ENCODE results near the gene OR8B12. TPM values are rescaled to one million over a fixed set of nuclear protein-coding genes. Genes with fewer than 3 reads are reported as not detected.

The OR8B12 gene
- total RNA-seq, 2 experiments from 2014 or later = not detected

GRCh38 chr11:124569697-124570096 is 26.2 kb upstream of the OR8B12 start, which contains the start of gene OR8A1:
Gene OR8A1, plus strand, starts transcription at chr11:124569997. Its CDS starts 123 bp downstream, at chr11:124570120.
- ChIA-PET POLR2A (no interaction called here), CTCF (interaction anchor here (1.5 kb wide), 1 partner anchor 554 kb away, joined by 3 read pairs; no protein-coding TSS in a partner anchor)
- no peak for DNase-seq
- H3K27ac Mint-ChIP-seq = no peak within 1 kb of the TSS
- ATAC-seq = no peak
- no peaks in the 10 kb centered on the region for H3K36me3 Mint-ChIP-seq (ENCODE audit: low read depth)
- H3K4me3 Mint-ChIP-seq = no peak within 1 kb of the TSS
- peaks cover 4% of the 10 kb centered on the region for H3K27me3 Mint-ChIP-seq (ENCODE audit: low read depth)
- H3K9me3 Mint-ChIP-seq (ENCODE audit: insufficient read depth) = no peaks in the 10 kb centered on the region
- no peaks in the 10 kb centered on the region for H3K4me1 Mint-ChIP-seq (ENCODE audit: low read depth)

- no peak for ATAC-seq
- no peaks in the 10 kb centered on the region for H3K36me3 Mint-ChIP-seq (ENCODE audit: low read depth)
These were observed 13.4 kb upstream of the OR8B12 start for GRCh38 chr11:124556828-124557227.

GRCh38 chr11:124551987-124552386 is 8.5 kb upstream of the OR8B12 start:
- Mint-ChIP-seq H3K36me3 (ENCODE audit: low read depth) (no peaks in the 10 kb centered on the region), H3K9me3 (ENCODE audit: insufficient read depth) (no peaks in the 10 kb centered on the region), H3K27me3 (ENCODE audit: low read depth) (peaks cover 3% of the 10 kb centered on the region), H3K4me1 (ENCODE audit: low read depth) (no peaks in the 10 kb centered on the region), H3K4me3 (no peak overlapping the region), H3K27ac (no peak overlapping the region)
- ChIA-PET POLR2A (interaction anchor here (0.8 kb wide), 1 partner anchor 35 kb away, joined by 3 read pairs; no protein-coding TSS in a partner anchor), CTCF (no interaction called here)
- ATAC-seq = no peak
- no peak for DNase-seq

More at GRCh38 chr11:124556828-124557227, 13.4 kb upstream of the OR8B12 start:
- Mint-ChIP-seq H3K4me1 (ENCODE audit: low read depth) (no peaks in the 10 kb centered on the region), H3K27me3 (ENCODE audit: low read depth) (peaks cover 10% of the 10 kb centered on the region), H3K4me3 (no peak overlapping the region), H3K27ac (no peak overlapping the region), H3K9me3 (ENCODE audit: insufficient read depth) (no peaks in the 10 kb centered on the region)
- ChIA-PET CTCF (no interaction called here), POLR2A (no interaction called here)
- DNase-seq = no peak

- no peaks in the 10 kb centered on the region for H3K4me1 Mint-ChIP-seq (ENCODE audit: low read depth)
- H3K4me3 Mint-ChIP-seq = no peak overlapping the region
- CTCF ChIA-PET = no interaction called here
- ATAC-seq (no peak), DNase-seq (no peak)
- POLR2A ChIA-PET = interaction anchor here (0.8 kb wide), 1 partner anchor 35 kb away, joined by 3 read pairs; no protein-coding TSS in a partner anchor
- no peak overlapping the region for H3K27ac Mint-ChIP-seq
- no peaks in the 10 kb centered on the region for H3K9me3 Mint-ChIP-seq (ENCODE audit: insufficient read depth)
- no peaks in the 10 kb centered on the region for H3K36me3 Mint-ChIP-seq (ENCODE audit: low read depth)
- peaks cover 1% of the 10 kb centered on the region for H3K27me3 Mint-ChIP-seq (ENCODE audit: low read depth)
These were observed 7.7 kb upstream of the OR8B12 start for GRCh38 chr11:124551189-124551588.

GRCh38 chr11:124543145-124543544 is 309 bp downstream of the OR8B12 start:
- Mint-ChIP-seq H3K4me3 (no peak overlapping the region), H3K27me3 (ENCODE audit: low read depth) (peaks cover 7% of the 10 kb centered on the region), H3K4me1 (ENCODE audit: low read depth) (no peaks in the 10 kb centered on the region), H3K36me3 (ENCODE audit: low read depth) (no peaks in the 10 kb centered on the region), H3K27ac (no peak overlapping the region), H3K9me3 (ENCODE audit: insufficient read depth) (no peaks in the 10 kb centered on the region)
- DNase-seq = no peak
- ChIA-PET POLR2A (no interaction called here), CTCF (no interaction called here)
- no peak for ATAC-seq

GRCh38 chr11:124541204-124541603 is 2.2 kb downstream of the OR8B12 start:
- Mint-ChIP-seq H3K27ac (no peak overlapping the region), H3K4me3 (no peak overlapping the region), H3K27me3 (ENCODE audit: low read depth) (peaks cover 7% of the 10 kb centered on the region), H3K4me1 (ENCODE audit: low read depth) (no peaks in the 10 kb centered on the region), H3K9me3 (ENCODE audit: insufficient read depth) (no peaks in the 10 kb centered on the region), H3K36me3 (ENCODE audit: low read depth) (no peaks in the 10 kb centered on the region)
- POLR2A ChIA-PET = no interaction called here
- no peak for ATAC-seq
- CTCF ChIA-PET = no interaction called here
- no peak for DNase-seq

GRCh38 chr11:124538019-124538418 is 5.4 kb downstream of the OR8B12 start:
- Mint-ChIP-seq H3K4me3 (no peak overlapping the region), H3K27me3 (ENCODE audit: low read depth) (peaks cover 3% of the 10 kb centered on the region), H3K4me1 (ENCODE audit: low read depth) (no peaks in the 10 kb centered on the region), H3K27ac (no peak overlapping the region), H3K36me3 (ENCODE audit: low read depth) (no peaks in the 10 kb centered on the region), H3K9me3 (ENCODE audit: insufficient read depth) (no peaks in the 10 kb centered on the region)
- POLR2A ChIA-PET = no interaction called here
- CTCF ChIA-PET = no interaction called here
- DNase-seq = no peak
- ATAC-seq = no peak

- H3K9me3 Mint-ChIP-seq (ENCODE audit: insufficient read depth) = no peaks in the 10 kb centered on the region
- no peaks in the 10 kb centered on the region for H3K36me3 Mint-ChIP-seq (ENCODE audit: low read depth)
- H3K27ac Mint-ChIP-seq = no peak overlapping the region
- DNase-seq (no peak), ATAC-seq (no peak)
- ChIA-PET POLR2A (no interaction called here), CTCF (no interaction called here)
- no peaks in the 10 kb centered on the region for H3K4me1 Mint-ChIP-seq (ENCODE audit: low read depth)
- H3K4me3 Mint-ChIP-seq = no peak overlapping the region
- peaks cover 3% of the 10 kb centered on the region for H3K27me3 Mint-ChIP-seq (ENCODE audit: low read depth)
These were observed 6.9 kb downstream of the OR8B12 start for GRCh38 chr11:124536520-124536919.

- CTCF ChIA-PET = no interaction called here
- Mint-ChIP-seq H3K4me1 (ENCODE audit: low read depth) (no peaks in the 10 kb centered on the region), H3K36me3 (ENCODE audit: low read depth) (no peaks in the 10 kb centered on the region), H3K27me3 (ENCODE audit: low read depth) (no peaks in the 10 kb centered on the region), H3K27ac (no peak overlapping the region), H3K9me3 (ENCODE audit: insufficient read depth) (no peaks in the 10 kb centered on the region), H3K4me3 (no peak overlapping the region)
- POLR2A ChIA-PET = no interaction called here
- no peak for DNase-seq
- ATAC-seq = no peak
These were observed 7.8 kb downstream of the OR8B12 start for GRCh38 chr11:124535552-124536232.

- Mint-ChIP-seq H3K4me3 (no peak overlapping the region), H3K27me3 (ENCODE audit: low read depth) (no peaks in the 10 kb centered on the region), H3K9me3 (ENCODE audit: insufficient read depth) (no peaks in the 10 kb centered on the region), H3K36me3 (ENCODE audit: low read depth) (no peaks in the 10 kb centered on the region), H3K27ac (no peak overlapping the region), H3K4me1 (ENCODE audit: low read depth) (no peaks in the 10 kb centered on the region)
- CTCF ChIA-PET = no interaction called here
- DNase-seq = no peak
- POLR2A ChIA-PET = no interaction called here
- no peak for ATAC-seq
These were observed 9.4 kb downstream of the OR8B12 start for GRCh38 chr11:124534051-124534450.

GRCh38 chr11:124533626-124534025 is 9.8 kb downstream of the OR8B12 start:
- no peaks in the 10 kb centered on the region for H3K27me3 Mint-ChIP-seq (ENCODE audit: low read depth)
- CTCF ChIA-PET = no interaction called here
- no peaks in the 10 kb centered on the region for H3K4me1 Mint-ChIP-seq (ENCODE audit: low read depth)
- no peaks in the 10 kb centered on the region for H3K9me3 Mint-ChIP-seq (ENCODE audit: insufficient read depth)
- ATAC-seq (no peak), DNase-seq (no peak)
- POLR2A ChIA-PET = no interaction called here
- H3K4me3 Mint-ChIP-seq = no peak overlapping the region
- H3K36me3 Mint-ChIP-seq (ENCODE audit: low read depth) = no peaks in the 10 kb centered on the region
- no peak overlapping the region for H3K27ac Mint-ChIP-seq

- Mint-ChIP-seq H3K4me3 (no peak overlapping the region), H3K9me3 (ENCODE audit: insufficient read depth) (no peaks in the 10 kb centered on the region), H3K36me3 (ENCODE audit: low read depth) (no peaks in the 10 kb centered on the region), H3K27ac (no peak overlapping the region), H3K27me3 (ENCODE audit: low read depth) (no peaks in the 10 kb centered on the region), H3K4me1 (ENCODE audit: low read depth) (no peaks in the 10 kb centered on the region)
- ChIA-PET CTCF (no interaction called here), POLR2A (no interaction called here)
- no peak for DNase-seq
- ATAC-seq = no peak
These were observed 23.0 kb downstream of the OR8B12 start for GRCh38 chr11:124520550-124520854.

Measured in activated CD8-positive, alpha-beta T cell treated with anti-CD3 and anti-CD28 coated beads, Interleukin-2, amount 10 ng/mL, durations not matched to agents 7 days and 5 days (primary cell).